ENCODE measurements around the gene SOX30.

SOX30 gene

GRCh38 chr5:157640406-157641066, 11.7 kb downstream of the SOX30 start:
- TF ChIP-seq CTCF (IDR thresholded peaks at IDR 0.05; ENCODE audit: low read depth, low read length, missing control alignments) = no peak
- H3K4me3 ChIP-seq (replicated peaks; ENCODE audit: low read depth, low read length) = no peak overlapping the region
- no peak for DNase-seq (ENCODE audit: extremely low read depth, low read depth)

GRCh38 chr5:157630341-157630740, 21.9 kb downstream of the SOX30 start:
- no peak overlapping the region for H3K4me3 ChIP-seq (replicated peaks; ENCODE audit: low read depth, low read length)
- no peak for DNase-seq (ENCODE audit: extremely low read depth, low read depth)
- TF ChIP-seq CTCF (IDR thresholded peaks at IDR 0.05; ENCODE audit: low read depth, low read length, missing control alignments) = no peak

- no peak overlapping the region for H3K4me3 ChIP-seq (replicated peaks; ENCODE audit: low read depth, low read length)
- no peak for TF ChIP-seq CTCF (IDR thresholded peaks at IDR 0.05; ENCODE audit: low read depth, low read length, missing control alignments)
- no peak for DNase-seq (ENCODE audit: extremely low read depth, low read depth)
Observed at GRCh38 chr5:157626831-157627230, 25.4 kb downstream of the SOX30 start.

GRCh38 chr5:157624144-157624543, 28.1 kb downstream of the SOX30 start:
- H3K4me3 ChIP-seq (replicated peaks; ENCODE audit: low read depth, low read length) = no peak overlapping the region
- no peak for DNase-seq (ENCODE audit: extremely low read depth, low read depth)
- TF ChIP-seq CTCF (IDR thresholded peaks at IDR 0.05; ENCODE audit: low read depth, low read length, missing control alignments) = no peak

- no peak for DNase-seq (ENCODE audit: extremely low read depth, low read depth)
- no peak for TF ChIP-seq CTCF (IDR thresholded peaks at IDR 0.05; ENCODE audit: low read depth, low read length, missing control alignments)
- H3K4me3 ChIP-seq (replicated peaks; ENCODE audit: low read depth, low read length) = no peak overlapping the region
Observed at GRCh38 chr5:157620776-157621175, 31.5 kb downstream of the SOX30 start.

- no peak overlapping the region for H3K4me3 ChIP-seq (replicated peaks; ENCODE audit: low read depth, low read length)
- no peak for TF ChIP-seq CTCF (IDR thresholded peaks at IDR 0.05; ENCODE audit: low read depth, low read length, missing control alignments)
- no peak for DNase-seq (ENCODE audit: extremely low read depth, low read depth)
Observed at GRCh38 chr5:157618191-157618765, 34.0 kb downstream of the SOX30 start.

Measured in HFF-Myc (cell line).